ENCODE measurements around the gene KCNG2.
"Not testable (repeated sequence)": the region's sequence is repeated elsewhere in the genome, so short reads cannot be mapped to it uniquely, and the experiment has no call there.

Gene KCNG2

GRCh38 chr18:79863161-79864005 is 65.6 kb downstream of the KCNG2 start:
- WGBS, 2 experiments, result 95 to 96% methylated on average over 102 of the region's 102 CpGs

GRCh38 chr18:79864006-79864725 is 66.4 kb downstream of the KCNG2 start:
- H3K27ac ChIP-seq (ENCODE audit: insufficient read depth, low read depth, low read length, poor library complexity, severe bottlenecking), result no peak overlapping the region
- no peaks in the 10 kb centered on the region for H3K36me3 ChIP-seq (ENCODE audit: control insufficient read depth, insufficient read depth, low read length)
- no peaks in the 10 kb centered on the region for H3K4me1 ChIP-seq (ENCODE audit: control insufficient read depth, insufficient read depth, low read length)
- H3K4me3 ChIP-seq (ENCODE audit: insufficient read depth, low read depth, low read length), result no peak overlapping the region
- no peaks in the 10 kb centered on the region for H3K27me3 ChIP-seq (ENCODE audit: control insufficient read depth, insufficient read depth, low read length, poor library complexity, severe bottlenecking)
- 96% methylated on average over 74 of the region's 74 CpGs for WGBS, 2 experiments
- no peaks in the 10 kb centered on the region for H3K9me3 ChIP-seq (ENCODE audit: control insufficient read depth, low read length)

More at GRCh38 chr18:79863161-79864005, 65.6 kb downstream of the KCNG2 start:
- H3K4me1 ChIP-seq (ENCODE audit: control insufficient read depth, insufficient read depth, low read length), result no peaks in the 10 kb centered on the region
- no peak overlapping the region for H3K27ac ChIP-seq (ENCODE audit: insufficient read depth, low read depth, low read length, poor library complexity, severe bottlenecking)
- H3K4me3 ChIP-seq (ENCODE audit: insufficient read depth, low read depth, low read length), result no peak overlapping the region
- H3K36me3 ChIP-seq (ENCODE audit: control insufficient read depth, insufficient read depth, low read length), result no peaks in the 10 kb centered on the region
- no peaks in the 10 kb centered on the region for H3K9me3 ChIP-seq (ENCODE audit: control insufficient read depth, low read length)
- H3K27me3 ChIP-seq (ENCODE audit: control insufficient read depth, insufficient read depth, low read length, poor library complexity, severe bottlenecking), result no peaks in the 10 kb centered on the region

GRCh38 chr18:79864955-79865354 is 67.2 kb downstream of the KCNG2 start:
- not testable (repeated sequence) for H3K36me3 ChIP-seq (ENCODE audit: control insufficient read depth, insufficient read depth, low read length); H3K27me3 ChIP-seq (ENCODE audit: control insufficient read depth, insufficient read depth, low read length, poor library complexity, severe bottlenecking); H3K27ac ChIP-seq (ENCODE audit: insufficient read depth, low read depth, low read length, poor library complexity, severe bottlenecking); H3K4me1 ChIP-seq (ENCODE audit: control insufficient read depth, insufficient read depth, low read length); H3K4me3 ChIP-seq (ENCODE audit: insufficient read depth, low read depth, low read length); H3K9me3 ChIP-seq (ENCODE audit: control insufficient read depth, low read length)
- WGBS, 2 experiments, result 81 to 90% methylated on average over 4 of the region's 4 CpGs

- not testable (repeated sequence) for H3K4me3 ChIP-seq (ENCODE audit: insufficient read depth, low read depth, low read length); H3K4me1 ChIP-seq (ENCODE audit: control insufficient read depth, insufficient read depth, low read length); H3K27me3 ChIP-seq (ENCODE audit: control insufficient read depth, insufficient read depth, low read length, poor library complexity, severe bottlenecking); H3K36me3 ChIP-seq (ENCODE audit: control insufficient read depth, insufficient read depth, low read length); H3K27ac ChIP-seq (ENCODE audit: insufficient read depth, low read depth, low read length, poor library complexity, severe bottlenecking); H3K9me3 ChIP-seq (ENCODE audit: control insufficient read depth, low read length)
- WGBS, 2 experiments, result 81 to 84% methylated on average over 3 of the region's 3 CpGs
Measured at GRCh38 chr18:79865951-79866350, 68.2 kb downstream of the KCNG2 start.

GRCh38 chr18:79866889-79867574 is 69.3 kb downstream of the KCNG2 start:
- 93 to 94% methylated on average over 20 of the region's 20 CpGs for WGBS, 2 experiments
- H3K27ac ChIP-seq (ENCODE audit: insufficient read depth, low read depth, low read length, poor library complexity, severe bottlenecking), result no peak overlapping the region
- H3K27me3 ChIP-seq (ENCODE audit: control insufficient read depth, insufficient read depth, low read length, poor library complexity, severe bottlenecking), result no peaks in the 10 kb centered on the region

GRCh38 chr18:79867666-79868065 is 69.9 kb downstream of the KCNG2 start:
- 91 to 92% methylated on average over 16 of the region's 16 CpGs for WGBS, 2 experiments
- Histone ChIP-seq H3K27ac (ENCODE audit: insufficient read depth, low read depth, low read length, poor library complexity, severe bottlenecking) (no peak overlapping the region), H3K4me1 (ENCODE audit: control insufficient read depth, insufficient read depth, low read length) (no peaks in the 10 kb centered on the region), H3K27me3 (ENCODE audit: control insufficient read depth, insufficient read depth, low read length, poor library complexity, severe bottlenecking) (no peaks in the 10 kb centered on the region), H3K36me3 (ENCODE audit: control insufficient read depth, insufficient read depth, low read length) (no peaks in the 10 kb centered on the region), H3K4me3 (ENCODE audit: insufficient read depth, low read depth, low read length) (no peak overlapping the region), H3K9me3 (ENCODE audit: control insufficient read depth, low read length) (no peaks in the 10 kb centered on the region)

More at GRCh38 chr18:79866889-79867574, 69.3 kb downstream of the KCNG2 start:
- H3K9me3 ChIP-seq (ENCODE audit: control insufficient read depth, low read length), result no peaks in the 10 kb centered on the region
- H3K4me3 ChIP-seq (ENCODE audit: insufficient read depth, low read depth, low read length), result no peak overlapping the region
- H3K4me1 ChIP-seq (ENCODE audit: control insufficient read depth, insufficient read depth, low read length), result no peaks in the 10 kb centered on the region
- H3K36me3 ChIP-seq (ENCODE audit: control insufficient read depth, insufficient read depth, low read length), result no peaks in the 10 kb centered on the region

- WGBS, 2 experiments, result 94 to 95% methylated on average over 29 of the region's 29 CpGs
- H3K27me3 ChIP-seq (ENCODE audit: control insufficient read depth, insufficient read depth, low read length, poor library complexity, severe bottlenecking), result no peaks in the 10 kb centered on the region
- H3K9me3 ChIP-seq (ENCODE audit: control insufficient read depth, low read length), result no peaks in the 10 kb centered on the region
- no peak overlapping the region for H3K4me3 ChIP-seq (ENCODE audit: insufficient read depth, low read depth, low read length)
- no peaks in the 10 kb centered on the region for H3K36me3 ChIP-seq (ENCODE audit: control insufficient read depth, insufficient read depth, low read length)
- no peak overlapping the region for H3K27ac ChIP-seq (ENCODE audit: insufficient read depth, low read depth, low read length, poor library complexity, severe bottlenecking)
- no peaks in the 10 kb centered on the region for H3K4me1 ChIP-seq (ENCODE audit: control insufficient read depth, insufficient read depth, low read length)
Measured at GRCh38 chr18:79868168-79868784, 70.5 kb downstream of the KCNG2 start.

GRCh38 chr18:79868811-79869541 is 71.2 kb downstream of the KCNG2 start:
- Histone ChIP-seq H3K9me3 (ENCODE audit: control insufficient read depth, low read length) (no peaks in the 10 kb centered on the region), H3K27ac (ENCODE audit: insufficient read depth, low read depth, low read length, poor library complexity, severe bottlenecking) (no peak overlapping the region), H3K4me3 (ENCODE audit: insufficient read depth, low read depth, low read length) (no peak overlapping the region), H3K4me1 (ENCODE audit: control insufficient read depth, insufficient read depth, low read length) (no peaks in the 10 kb centered on the region), H3K27me3 (ENCODE audit: control insufficient read depth, insufficient read depth, low read length, poor library complexity, severe bottlenecking) (no peaks in the 10 kb centered on the region), H3K36me3 (ENCODE audit: control insufficient read depth, insufficient read depth, low read length) (no peaks in the 10 kb centered on the region)
- 91% methylated on average over 32 of the region's 32 CpGs for WGBS, 2 experiments

- no peaks in the 10 kb centered on the region for H3K27me3 ChIP-seq (ENCODE audit: control insufficient read depth, insufficient read depth, low read length, poor library complexity, severe bottlenecking)
- no peak overlapping the region for H3K27ac ChIP-seq (ENCODE audit: insufficient read depth, low read depth, low read length, poor library complexity, severe bottlenecking)
- no peaks in the 10 kb centered on the region for H3K9me3 ChIP-seq (ENCODE audit: control insufficient read depth, low read length)
- no peaks in the 10 kb centered on the region for H3K4me1 ChIP-seq (ENCODE audit: control insufficient read depth, insufficient read depth, low read length)
- no peak overlapping the region for H3K4me3 ChIP-seq (ENCODE audit: insufficient read depth, low read depth, low read length)
- H3K36me3 ChIP-seq (ENCODE audit: control insufficient read depth, insufficient read depth, low read length), result no peaks in the 10 kb centered on the region
- 90% methylated on average over 32 of the region's 32 CpGs for WGBS, 2 experiments
Measured at GRCh38 chr18:79869591-79870300, 72.0 kb downstream of the KCNG2 start.

Measured in ectodermal cell (in vitro differentiated cells).